ENCODE measurements around the gene REEP1.
"Not testable (repeated sequence)": the region's sequence is repeated elsewhere in the genome, so short reads cannot be mapped to it uniquely, and the experiment has no call there.

The REEP1 gene

GRCh38 chr2:86223140-86223926 is 114.1 kb downstream of the REEP1 start:
- DNase-seq = no peak

- DNase-seq = no peak
These were observed 116.3 kb downstream of the REEP1 start for GRCh38 chr2:86221066-86221684.

- no peak for DNase-seq
These were observed 117.5 kb downstream of the REEP1 start for GRCh38 chr2:86219896-86220295.

GRCh38 chr2:86218124-86218523 is 119.3 kb downstream of the REEP1 start:
- DNase-seq = no peak

- DNase-seq = no peak
These were observed 120.6 kb downstream of the REEP1 start for GRCh38 chr2:86216575-86217555.

GRCh38 chr2:86214503-86214832 is 123.0 kb downstream of the REEP1 start:
- no peak for DNase-seq

GRCh38 chr2:86213699-86214502 is 123.5 kb downstream of the REEP1 start:
- no peak for DNase-seq

- DNase-seq = no peak
These were observed 124.4 kb downstream of the REEP1 start for GRCh38 chr2:86213056-86213455.

GRCh38 chr2:86211796-86212188 is 125.6 kb downstream of the REEP1 start:
- no peak for DNase-seq

GRCh38 chr2:86211033-86211795 is 126.2 kb downstream of the REEP1 start:
- DNase-seq = no peak

- DNase-seq = no peak
These were observed 133.0 kb downstream of the REEP1 start for GRCh38 chr2:86204458-86204857.

GRCh38 chr2:86203614-86204013 is 133.8 kb downstream of the REEP1 start:
- DNase-seq = no peak

GRCh38 chr2:86202702-86203101 is 134.7 kb downstream of the REEP1 start:
- no peak for DNase-seq

- no peak for DNase-seq
These were observed 135.1 kb downstream of the REEP1 start for GRCh38 chr2:86202336-86202692.

- DNase-seq = no peak
These were observed 135.6 kb downstream of the REEP1 start for GRCh38 chr2:86201671-86202335.

GRCh38 chr2:86200564-86200963 is 136.9 kb downstream of the REEP1 start:
- not testable (repeated sequence) for DNase-seq

- no peak for DNase-seq
These were observed 137.6 kb downstream of the REEP1 start for GRCh38 chr2:86199834-86200177.

- no peak for DNase-seq
These were observed 141.5 kb downstream of the REEP1 start for GRCh38 chr2:86195808-86196387.

- DNase-seq = peak; percentile 94
These were observed 142.2 kb downstream of the REEP1 start, which contains the start of gene IMMT for GRCh38 chr2:86195055-86195807. Gene IMMT (minus strand): TSS chr2:86195462. CDS start chr2:86195382, 80 bp downstream.

- DNase-seq = no peak
These were observed 142.7 kb downstream of the REEP1 start for GRCh38 chr2:86194751-86195054.
